Measurements from ENCODE around the gene KAT8. TPM values are rescaled to one million over a fixed set of nuclear protein-coding genes. Genes with fewer than 3 reads are reported as not detected.

KAT8 gene
- total RNA-seq, 2 experiments from 2014 or later = 86.9 to 95.3 TPM

DNA sequence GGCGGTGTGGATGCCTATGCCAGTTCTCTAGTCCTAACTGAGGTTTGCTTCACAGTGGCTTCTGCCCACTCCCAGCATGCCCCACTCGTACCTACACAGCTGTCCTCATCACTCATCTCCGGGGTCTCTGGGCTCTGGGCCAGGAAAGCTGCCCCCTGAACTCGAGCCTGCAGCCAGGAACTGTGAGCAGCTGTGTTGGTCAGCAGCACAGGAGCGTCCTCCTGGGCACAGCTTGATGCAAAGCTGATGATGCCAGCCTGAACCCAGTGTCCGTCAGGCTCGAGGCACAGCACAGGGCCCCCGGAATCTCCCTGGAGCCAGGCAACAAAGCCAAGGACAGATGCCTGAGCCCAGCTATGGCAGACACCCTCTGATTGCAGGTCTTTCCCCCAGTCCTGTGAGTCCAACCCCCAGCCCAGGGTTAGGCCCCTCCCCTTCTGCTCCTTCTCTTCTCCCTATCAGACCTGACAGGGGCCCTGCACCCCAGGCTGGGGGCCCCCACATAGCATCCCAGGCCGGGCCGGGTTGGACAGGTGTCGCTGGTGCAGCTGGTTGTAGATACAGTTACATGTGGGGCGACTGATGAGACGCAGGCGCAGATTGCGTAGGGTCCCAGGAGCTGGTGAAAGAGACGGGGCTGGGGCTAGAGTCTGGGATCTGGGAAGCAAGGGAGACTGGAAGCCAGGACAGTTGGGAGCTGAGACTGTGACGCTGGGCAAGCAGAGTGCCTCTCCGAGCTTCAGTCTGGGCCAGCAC lies 31.4 kb upstream of the KAT8 start:
- no peak overlapping the region for H3K4me2 ChIP-seq (ENCODE audit: low read length)
- no peaks in the 10 kb centered on the region for H3K9me2 ChIP-seq (ENCODE audit: insufficient read depth, low read length)
- BruUV-seq (replicated peaks) = no TSS peak
- no peak overlapping the region for H3K27ac ChIP-seq (ENCODE audit: low read depth, low read length, poor library complexity, severe bottlenecking)
- ChIA-PET POLR2A (no interaction called here), CTCF (ENCODE audit: unreplicated experiment) (no interaction called here)
- no peaks in the 10 kb centered on the region for H3K4me1 ChIP-seq (ENCODE audit: insufficient read depth, low read length, poor library complexity, severe bottlenecking)
- no peaks in the 10 kb centered on the region for H3K9me3 ChIP-seq (ENCODE audit: low read length)
- no peak for DNase-seq (ENCODE audit: low spot score)
- no peak overlapping the region for H2AFZ ChIP-seq (ENCODE audit: low read length)
- peaks cover 63% of the 10 kb centered on the region for H3K36me3 ChIP-seq (ENCODE audit: insufficient read depth, low read length)
- intact Hi-C loops (cut with micrococcal nuclease; ENCODE audit: unreplicated experiment) = no loop called here
- H3K79me2 ChIP-seq (ENCODE audit: insufficient read depth, low read depth, low read length) = no peaks in the 10 kb centered on the region
- H3K4me3 ChIP-seq (ENCODE audit: low read depth, low read length, poor library complexity, severe bottlenecking) = no peak overlapping the region
- H4K20me1 ChIP-seq (ENCODE audit: insufficient read depth, low read length) = no peaks in the 10 kb centered on the region
- TF ChIP-seq, protein P1, sequence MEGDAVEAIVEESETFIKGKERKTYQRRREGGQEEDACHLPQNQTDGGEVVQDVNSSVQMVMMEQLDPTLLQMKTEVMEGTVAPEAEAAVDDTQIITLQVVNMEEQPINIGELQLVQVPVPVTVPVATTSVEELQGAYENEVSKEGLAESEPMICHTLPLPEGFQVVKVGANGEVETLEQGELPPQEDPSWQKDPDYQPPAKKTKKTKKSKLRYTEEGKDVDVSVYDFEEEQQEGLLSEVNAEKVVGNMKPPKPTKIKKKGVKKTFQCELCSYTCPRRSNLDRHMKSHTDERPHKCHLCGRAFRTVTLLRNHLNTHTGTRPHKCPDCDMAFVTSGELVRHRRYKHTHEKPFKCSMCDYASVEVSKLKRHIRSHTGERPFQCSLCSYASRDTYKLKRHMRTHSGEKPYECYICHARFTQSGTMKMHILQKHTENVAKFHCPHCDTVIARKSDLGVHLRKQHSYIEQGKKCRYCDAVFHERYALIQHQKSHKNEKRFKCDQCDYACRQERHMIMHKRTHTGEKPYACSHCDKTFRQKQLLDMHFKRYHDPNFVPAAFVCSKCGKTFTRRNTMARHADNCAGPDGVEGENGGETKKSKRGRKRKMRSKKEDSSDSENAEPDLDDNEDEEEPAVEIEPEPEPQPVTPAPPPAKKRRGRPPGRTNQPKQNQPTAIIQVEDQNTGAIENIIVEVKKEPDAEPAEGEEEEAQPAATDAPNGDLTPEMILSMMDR (conservative IDR thresholded peaks at IDR 0.05; ENCODE audit: low read length) = no peak
- TF ChIP-seq EZH2phosphoT487 (IDR thresholded peaks at IDR 0.05; ENCODE audit: borderline replicate concordance, low read depth, low read length) = no peak

DNA sequence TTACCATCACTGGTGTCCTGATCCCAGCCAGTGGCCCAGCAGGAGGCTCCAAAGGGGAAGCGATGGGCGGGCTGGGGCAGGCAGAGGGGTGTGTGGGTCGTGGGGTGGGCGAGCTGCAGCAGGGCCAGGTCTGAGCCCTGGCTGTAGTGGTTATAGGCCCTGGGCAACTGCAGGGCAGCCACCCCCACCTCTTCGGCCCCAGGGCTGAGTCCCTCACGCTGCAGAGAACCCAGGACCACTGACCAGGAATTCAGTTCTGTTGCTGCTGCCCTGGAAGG lies 30.9 kb upstream of the KAT8 start:
- H3K4me1 ChIP-seq (ENCODE audit: insufficient read depth, low read length, poor library complexity, severe bottlenecking) = no peaks in the 10 kb centered on the region
- no peaks in the 10 kb centered on the region for H4K20me1 ChIP-seq (ENCODE audit: insufficient read depth, low read length)
- ChIA-PET POLR2A (no interaction called here), CTCF (ENCODE audit: unreplicated experiment) (no interaction called here)
- no peaks in the 10 kb centered on the region for H3K79me2 ChIP-seq (ENCODE audit: insufficient read depth, low read depth, low read length)
- H3K4me3 ChIP-seq (ENCODE audit: low read depth, low read length, poor library complexity, severe bottlenecking) = no peak overlapping the region
- no TSS peak for BruUV-seq (replicated peaks)
- no peaks in the 10 kb centered on the region for H3K9me3 ChIP-seq (ENCODE audit: low read length)
- H3K4me2 ChIP-seq (ENCODE audit: low read length) = no peak overlapping the region
- no peaks in the 10 kb centered on the region for H3K9me2 ChIP-seq (ENCODE audit: insufficient read depth, low read length)
- H3K36me3 ChIP-seq (ENCODE audit: insufficient read depth, low read length) = peaks cover 62% of the 10 kb centered on the region
- TF ChIP-seq, protein P1 (conservative IDR thresholded peaks at IDR 0.05; ENCODE audit: low read length) = no peak
- no peak for TF ChIP-seq EZH2phosphoT487 (IDR thresholded peaks at IDR 0.05; ENCODE audit: borderline replicate concordance, low read depth, low read length)
- H3K27ac ChIP-seq (ENCODE audit: low read depth, low read length, poor library complexity, severe bottlenecking) = no peak overlapping the region
- no peak for DNase-seq (ENCODE audit: low spot score)
- H2AFZ ChIP-seq (ENCODE audit: low read length) = no peak overlapping the region
- intact Hi-C loops (cut with micrococcal nuclease; ENCODE audit: unreplicated experiment) = no loop called here

DNA sequence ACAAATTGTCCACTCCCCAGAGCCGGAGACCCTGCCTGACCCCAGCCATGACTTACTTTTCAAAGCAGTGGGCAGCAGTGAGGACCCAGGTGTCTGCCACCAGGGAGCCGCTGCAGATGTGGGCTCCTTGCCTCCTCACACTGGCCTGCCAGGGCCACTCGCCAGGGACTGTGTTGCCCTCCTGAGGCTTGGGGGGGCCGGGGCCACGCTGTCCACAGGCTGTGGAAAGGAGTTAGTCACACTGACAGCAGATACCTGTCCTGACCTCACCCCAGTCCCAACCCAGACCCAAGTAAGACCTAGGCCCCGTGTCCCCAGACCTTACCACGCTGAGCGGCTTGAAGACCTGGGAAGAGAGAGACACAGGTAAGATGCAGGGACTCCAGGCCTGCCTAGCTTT lies 30.0 kb upstream of the KAT8 start:
- peaks cover 56% of the 10 kb centered on the region for H3K36me3 ChIP-seq (ENCODE audit: insufficient read depth, low read length)
- TF ChIP-seq, protein P1 (conservative IDR thresholded peaks at IDR 0.05; ENCODE audit: low read length) = no peak
- no peak overlapping the region for H2AFZ ChIP-seq (ENCODE audit: low read length)
- CTCF ChIA-PET (ENCODE audit: unreplicated experiment) = no interaction called here
- H3K9me2 ChIP-seq (ENCODE audit: insufficient read depth, low read length) = no peaks in the 10 kb centered on the region
- POLR2A ChIA-PET = no interaction called here
- H3K9me3 ChIP-seq (ENCODE audit: low read length) = no peaks in the 10 kb centered on the region
- no peak overlapping the region for H3K4me3 ChIP-seq (ENCODE audit: low read depth, low read length, poor library complexity, severe bottlenecking)
- no peak for DNase-seq (ENCODE audit: low spot score)
- H3K27ac ChIP-seq (ENCODE audit: low read depth, low read length, poor library complexity, severe bottlenecking) = no peak overlapping the region
- H3K4me1 ChIP-seq (ENCODE audit: insufficient read depth, low read length, poor library complexity, severe bottlenecking) = no peaks in the 10 kb centered on the region
- H3K79me2 ChIP-seq (ENCODE audit: insufficient read depth, low read depth, low read length) = peaks cover 5% of the 10 kb centered on the region; the same call in 1 of the 2 replicates
- H4K20me1 ChIP-seq (ENCODE audit: insufficient read depth, low read length) = no peaks in the 10 kb centered on the region
- no peak overlapping the region for H3K4me2 ChIP-seq (ENCODE audit: low read length)
- intact Hi-C loops (cut with micrococcal nuclease; ENCODE audit: unreplicated experiment) = no loop called here
- no TSS peak for BruUV-seq (replicated peaks)
